ENCODE measurements around the gene ZNF646.
A peak's percentile ranks its signal among the peaks of the same experiment; 100 is the strongest.

The ZNF646 gene

DNA sequence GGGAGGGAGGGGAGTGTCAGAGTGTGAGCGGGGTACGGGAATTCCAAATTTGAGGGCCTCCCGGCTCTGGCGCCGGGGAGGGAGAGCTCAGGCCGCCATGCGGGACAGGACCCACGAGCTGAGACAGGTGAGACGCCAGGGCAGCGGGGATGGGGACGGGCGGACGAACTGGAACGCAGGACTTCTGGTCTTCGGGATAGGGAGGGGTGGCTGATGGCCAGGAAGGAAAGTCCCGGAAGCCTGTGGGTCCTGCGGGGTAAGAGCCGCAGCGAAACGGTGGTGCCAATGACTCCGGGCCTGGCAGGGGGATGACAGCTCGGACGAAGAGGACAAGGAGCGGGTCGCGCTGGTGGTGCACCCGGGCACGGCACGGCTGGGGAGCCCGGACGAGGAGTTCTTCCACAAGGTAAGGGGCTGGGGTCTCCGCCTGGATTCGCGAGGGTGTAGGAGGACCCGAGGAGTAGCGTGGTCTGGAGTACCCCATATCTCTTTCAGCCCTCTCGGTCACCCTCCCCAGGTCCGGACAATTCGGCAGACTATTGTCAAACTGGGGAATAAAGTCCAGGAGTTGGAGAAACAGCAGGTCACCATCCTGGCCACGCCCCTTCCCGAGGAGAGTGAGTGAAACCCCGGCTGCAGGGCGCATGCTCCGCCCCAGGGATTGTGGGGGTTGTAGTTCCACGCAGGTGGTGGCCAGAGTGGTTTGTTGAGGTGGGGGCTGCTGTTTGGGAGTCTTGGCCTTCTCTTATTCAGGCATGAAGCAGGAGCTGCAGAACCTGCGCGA lies 40.3 kb upstream of the ZNF646 start:
- peak overlapping the region; percentile 83 for H3K27ac ChIP-seq
- TF ChIP-seq, protein P1, sequence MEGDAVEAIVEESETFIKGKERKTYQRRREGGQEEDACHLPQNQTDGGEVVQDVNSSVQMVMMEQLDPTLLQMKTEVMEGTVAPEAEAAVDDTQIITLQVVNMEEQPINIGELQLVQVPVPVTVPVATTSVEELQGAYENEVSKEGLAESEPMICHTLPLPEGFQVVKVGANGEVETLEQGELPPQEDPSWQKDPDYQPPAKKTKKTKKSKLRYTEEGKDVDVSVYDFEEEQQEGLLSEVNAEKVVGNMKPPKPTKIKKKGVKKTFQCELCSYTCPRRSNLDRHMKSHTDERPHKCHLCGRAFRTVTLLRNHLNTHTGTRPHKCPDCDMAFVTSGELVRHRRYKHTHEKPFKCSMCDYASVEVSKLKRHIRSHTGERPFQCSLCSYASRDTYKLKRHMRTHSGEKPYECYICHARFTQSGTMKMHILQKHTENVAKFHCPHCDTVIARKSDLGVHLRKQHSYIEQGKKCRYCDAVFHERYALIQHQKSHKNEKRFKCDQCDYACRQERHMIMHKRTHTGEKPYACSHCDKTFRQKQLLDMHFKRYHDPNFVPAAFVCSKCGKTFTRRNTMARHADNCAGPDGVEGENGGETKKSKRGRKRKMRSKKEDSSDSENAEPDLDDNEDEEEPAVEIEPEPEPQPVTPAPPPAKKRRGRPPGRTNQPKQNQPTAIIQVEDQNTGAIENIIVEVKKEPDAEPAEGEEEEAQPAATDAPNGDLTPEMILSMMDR (conservative IDR thresholded peaks at IDR 0.05): no peak
- TF ChIP-seq ZFX (IDR thresholded peaks at IDR 0.05): no peak

DNA sequence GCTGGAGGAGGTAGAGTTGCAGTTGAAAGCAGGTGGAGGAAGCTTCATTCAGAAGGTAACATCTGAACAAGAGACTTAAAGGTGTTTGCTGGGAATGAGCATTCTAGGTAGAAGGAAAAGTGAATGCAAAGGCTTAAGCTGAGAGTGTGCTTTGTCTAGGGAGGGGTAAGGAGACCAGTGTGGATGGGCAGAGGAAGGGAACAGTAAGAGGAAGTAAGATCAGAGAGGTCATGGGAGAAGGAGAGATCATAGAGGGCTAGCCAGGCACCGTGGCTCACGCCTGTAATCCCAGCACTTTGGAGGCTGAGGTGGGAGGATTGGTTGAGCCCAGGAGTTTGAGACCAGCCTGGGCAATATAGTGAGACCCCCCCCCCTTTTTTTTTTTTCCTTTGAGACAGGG lies 37.5 kb upstream of the ZNF646 start:
- no peak overlapping the region for H3K27ac ChIP-seq

DNA sequence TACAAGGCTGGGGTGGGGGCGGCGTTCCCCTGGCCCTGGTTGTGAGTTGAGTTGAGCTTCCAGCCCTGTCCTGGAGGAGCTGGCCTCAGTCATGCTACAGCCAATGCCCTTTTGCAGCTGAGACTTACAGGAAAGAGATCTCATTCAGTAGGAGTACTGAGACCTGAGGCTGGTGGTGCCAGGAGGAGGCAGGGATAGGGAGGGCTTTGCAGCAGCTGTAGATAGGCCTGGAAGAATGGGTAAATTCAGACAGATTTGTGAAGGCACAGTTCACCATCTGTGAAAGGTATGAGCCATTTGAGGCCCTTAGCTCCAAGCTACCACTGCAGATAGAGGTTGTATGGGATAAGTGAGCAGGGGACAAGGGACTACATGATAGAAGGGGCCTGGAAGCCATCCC lies 35.2 kb upstream of the ZNF646 start:
- TF ChIP-seq, protein P1 (conservative IDR thresholded peaks at IDR 0.05): no peak
- no peak for TF ChIP-seq ZFX (IDR thresholded peaks at IDR 0.05)
- H3K27ac ChIP-seq: no peak overlapping the region

More for the DNA sequence above, 37.5 kb upstream of the ZNF646 start:
- no peak for TF ChIP-seq ZFX (IDR thresholded peaks at IDR 0.05)
- TF ChIP-seq, protein P1 (conservative IDR thresholded peaks at IDR 0.05): no peak

DNA sequence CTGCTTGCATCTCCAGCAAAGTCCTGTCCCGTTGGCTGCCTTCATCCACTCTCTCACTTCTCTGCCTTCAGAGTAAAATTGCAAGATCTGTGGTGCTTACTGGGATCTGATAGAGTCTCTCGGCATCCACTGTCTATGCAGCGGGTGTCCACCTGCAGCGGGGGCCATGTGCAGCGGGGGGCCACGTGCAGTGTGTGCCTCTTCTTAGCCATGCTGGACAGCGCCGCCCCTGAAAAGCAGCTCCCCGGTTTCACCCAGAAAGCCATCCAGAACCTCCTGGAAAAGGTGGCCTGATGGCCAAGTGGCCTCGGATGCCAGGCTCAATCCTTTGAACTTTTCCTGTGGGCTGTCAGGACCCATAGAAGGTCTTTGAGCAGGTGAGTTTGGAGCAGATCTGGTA lies 31.4 kb upstream of the ZNF646 start:
- H3K27ac ChIP-seq: no peak overlapping the region
- TF ChIP-seq, protein P1 (conservative IDR thresholded peaks at IDR 0.05): no peak
- TF ChIP-seq ZFX (IDR thresholded peaks at IDR 0.05): no peak

- H3K27ac ChIP-seq: no peak overlapping the region
- no peak for TF ChIP-seq ZFX (IDR thresholded peaks at IDR 0.05)
- TF ChIP-seq, protein P1 (conservative IDR thresholded peaks at IDR 0.05): no peak
Observed at GRCh38 chr16:31043352-31043751, 30.9 kb upstream of the ZNF646 start.

- TF ChIP-seq, protein P1 (conservative IDR thresholded peaks at IDR 0.05): no peak
- no peak for TF ChIP-seq ZFX (IDR thresholded peaks at IDR 0.05)
- no peak overlapping the region for H3K27ac ChIP-seq
Observed at GRCh38 chr16:31043898-31044481, 30.2 kb upstream of the ZNF646 start.

- TF ChIP-seq, protein P1 (conservative IDR thresholded peaks at IDR 0.05): no peak
- TF ChIP-seq ZFX (IDR thresholded peaks at IDR 0.05): no peak
- no peak overlapping the region for H3K27ac ChIP-seq
Observed at GRCh38 chr16:31050280-31051030, 23.8 kb upstream of the ZNF646 start.
